HG03064 (cell line): ENCODE data around the gene ATP8A1.

Experiments used
- ATAC-seq: cut with Tn5 transposase; IDR thresholded peaks from one replicate; pipeline ENCODE4 v1.9.1; 2021; ENCODE audit warnings: low read depth; ENCODE audit not compliant: unreplicated experiment

The ATP8A1 gene

GRCh38 chr4:42628740-42629139, 28.2 kb downstream of the ATP8A1 start:
- ATAC-seq, result no peak

- peak; percentile 95 for ATAC-seq
These were observed 28.8 kb downstream of the ATP8A1 start for GRCh38 chr4:42627885-42628646.

- ATAC-seq, result no peak
These were observed 30.2 kb downstream of the ATP8A1 start for GRCh38 chr4:42626629-42627146.

DNA sequence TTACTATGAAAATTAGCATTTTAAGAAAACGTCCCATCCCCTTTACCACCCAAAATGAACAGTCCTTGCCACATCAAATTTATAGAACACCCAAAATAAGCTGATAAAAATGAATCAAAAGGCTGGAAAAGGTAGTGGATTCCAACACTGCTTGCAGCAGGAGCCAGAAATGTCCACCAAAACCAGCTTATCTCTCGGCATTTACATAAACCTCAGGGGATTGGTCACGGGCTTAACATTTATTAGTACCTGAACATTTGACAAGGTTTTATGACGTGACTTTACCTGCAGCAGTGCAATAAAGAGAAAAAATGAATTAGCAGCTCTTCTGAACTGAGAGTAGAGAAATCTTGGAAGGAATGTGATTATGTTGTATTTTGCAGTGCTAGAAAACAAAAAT, 31.6 kb downstream of the ATP8A1 start:
- ATAC-seq, result no peak

DNA sequence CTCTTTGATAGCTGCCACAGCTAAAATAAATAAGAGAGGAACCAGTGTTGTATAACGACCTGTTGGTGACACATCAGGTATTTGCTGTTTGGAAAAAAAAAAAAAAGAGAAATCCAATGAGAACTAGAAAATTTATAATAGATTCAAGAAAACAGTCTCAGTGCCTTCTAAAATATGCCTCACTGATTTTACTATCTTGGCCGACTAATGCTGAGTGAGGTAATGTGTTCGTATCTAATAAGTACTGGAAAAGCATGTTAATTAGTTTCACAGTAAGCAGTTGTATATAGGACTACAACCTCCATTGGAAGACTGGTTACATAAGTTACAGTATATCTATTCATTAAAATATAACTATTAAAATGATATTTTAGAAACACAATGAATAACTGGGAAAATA, 32.4 kb downstream of the ATP8A1 start:
- ATAC-seq, result no peak

DNA sequence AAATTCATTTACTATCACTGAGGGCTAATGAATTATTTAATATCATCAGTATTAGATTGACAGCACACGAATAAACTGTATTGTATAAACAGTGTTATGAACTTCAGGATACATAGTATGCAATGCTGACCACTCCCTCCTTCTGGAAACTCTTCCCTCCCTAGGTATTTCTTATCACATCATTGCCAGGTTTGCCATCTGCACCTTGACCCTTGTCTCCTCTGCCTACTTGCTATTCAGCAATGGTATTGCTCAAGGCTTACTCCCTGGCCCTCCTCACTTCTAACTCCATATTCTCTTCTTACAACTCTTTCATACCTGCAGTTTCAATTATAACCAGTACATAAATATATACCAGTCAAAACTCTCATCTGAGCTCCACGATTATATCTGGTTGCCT, 38.9 kb downstream of the ATP8A1 start:
- no peak for ATAC-seq

DNA sequence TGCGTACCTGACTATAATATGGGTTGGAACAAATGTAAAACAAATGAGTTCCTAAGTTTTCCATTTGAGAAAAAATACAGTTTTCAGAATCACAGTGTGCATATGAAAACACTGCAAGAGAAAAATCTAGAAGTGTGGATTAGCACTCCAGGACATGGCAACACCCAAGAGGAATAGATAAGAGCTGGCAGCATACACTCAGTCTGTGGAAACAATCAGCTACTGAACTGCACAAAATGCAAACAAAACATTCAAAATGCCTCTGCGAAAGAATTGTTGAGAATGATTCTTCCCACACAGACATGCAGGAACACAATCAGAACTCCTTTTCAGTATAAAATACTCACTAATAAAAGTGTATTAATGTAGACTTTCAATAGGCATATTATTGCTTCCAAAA, 39.9 kb downstream of the ATP8A1 start:
- no peak for ATAC-seq

DNA sequence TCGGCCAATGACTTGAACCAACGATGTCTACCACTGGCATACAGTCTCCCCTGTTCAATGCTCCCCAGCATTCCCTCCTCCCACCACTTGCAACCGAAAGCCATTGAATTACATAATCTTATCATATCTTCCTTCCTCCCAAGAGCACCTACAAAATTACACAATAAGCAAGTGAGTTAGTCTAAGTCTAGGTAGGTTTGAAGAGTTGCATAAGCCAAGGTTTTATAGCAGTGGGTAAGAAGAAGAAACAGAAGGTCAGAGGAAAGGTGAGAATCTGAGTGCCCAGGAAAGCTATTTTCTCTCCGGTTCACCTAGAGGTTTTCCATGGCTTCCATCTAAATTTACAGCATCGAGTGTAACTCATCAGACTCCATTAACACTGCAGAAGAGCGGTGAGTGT, 40.3 kb downstream of the ATP8A1 start:
- ATAC-seq, result no peak

DNA sequence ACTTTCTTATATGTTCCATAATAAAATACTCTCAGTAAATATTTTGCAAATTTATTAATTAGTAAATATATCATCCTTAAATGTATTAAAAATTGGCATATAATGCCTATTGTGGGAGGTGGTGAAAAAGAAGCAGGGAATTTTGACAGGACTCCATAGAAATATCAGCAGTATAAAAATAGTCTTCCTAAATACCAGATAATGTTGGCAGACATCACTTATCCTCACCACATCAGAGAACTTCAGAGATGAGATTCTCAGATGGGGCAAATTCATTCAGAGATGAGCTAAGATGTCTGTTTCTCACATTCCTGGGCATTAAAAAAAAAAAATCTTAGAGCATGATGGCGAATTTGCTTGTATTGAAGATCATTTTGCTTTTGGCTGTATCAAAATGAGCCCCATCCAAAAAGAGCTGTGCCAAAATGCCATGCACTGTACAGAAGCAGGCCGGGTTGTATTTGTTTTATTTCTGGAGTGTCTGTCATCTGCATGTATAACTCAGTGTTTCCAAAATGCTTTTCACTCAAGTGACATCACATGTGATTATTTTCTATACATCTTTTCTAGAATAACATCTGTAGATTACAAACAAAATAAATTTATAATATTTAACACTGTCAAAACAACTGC, 41.7 kb downstream of the ATP8A1 start:
- no peak for ATAC-seq

- ATAC-seq, result no peak
These were observed 44.0 kb downstream of the ATP8A1 start for GRCh38 chr4:42612898-42613297.

DNA sequence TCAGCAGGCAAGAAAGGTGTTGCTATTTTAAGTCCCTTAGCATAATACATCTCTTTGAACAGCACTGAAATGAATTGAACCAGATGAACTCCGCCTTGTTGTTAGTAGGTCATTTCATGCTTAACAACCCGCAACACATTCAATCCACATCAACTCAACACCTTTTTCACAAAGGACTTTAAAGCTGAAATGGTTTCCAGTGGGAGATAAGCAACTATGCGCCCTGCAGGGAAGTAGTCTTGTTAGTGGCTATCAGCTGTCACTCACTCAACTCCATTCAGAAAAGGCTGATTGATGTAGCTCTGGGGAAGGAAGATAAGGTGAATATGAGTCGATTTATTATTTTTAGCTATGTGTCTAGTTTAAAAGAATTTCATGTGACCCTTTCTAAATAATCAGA, 46.0 kb downstream of the ATP8A1 start:
- no peak for ATAC-seq

GRCh38 chr4:42609051-42609450, 47.9 kb downstream of the ATP8A1 start:
- no peak for ATAC-seq

- no peak for ATAC-seq
These were observed 48.4 kb downstream of the ATP8A1 start for GRCh38 chr4:42608551-42608950.

GRCh38 chr4:42607011-42607726, 49.7 kb downstream of the ATP8A1 start:
- no peak for ATAC-seq

DNA sequence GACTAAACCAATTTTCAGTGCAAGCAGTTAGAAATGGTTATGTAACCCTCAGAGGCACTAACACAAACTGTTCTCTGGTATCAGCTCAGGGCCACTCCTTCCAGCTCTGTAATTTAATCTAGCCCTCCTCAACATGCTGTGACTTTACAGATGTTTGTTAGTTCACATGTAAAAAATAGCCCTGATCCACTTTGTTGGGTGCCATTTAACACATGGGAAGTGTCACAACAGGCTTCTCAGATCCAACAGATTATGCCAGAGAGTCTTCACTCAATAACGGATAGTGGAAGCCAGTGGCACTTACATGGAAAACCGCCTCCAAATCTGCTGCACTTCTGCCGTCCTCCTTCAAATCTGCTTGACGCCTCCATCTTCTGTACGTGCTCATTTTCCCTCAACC, 51.6 kb downstream of the ATP8A1 start:
- no peak for ATAC-seq

DNA sequence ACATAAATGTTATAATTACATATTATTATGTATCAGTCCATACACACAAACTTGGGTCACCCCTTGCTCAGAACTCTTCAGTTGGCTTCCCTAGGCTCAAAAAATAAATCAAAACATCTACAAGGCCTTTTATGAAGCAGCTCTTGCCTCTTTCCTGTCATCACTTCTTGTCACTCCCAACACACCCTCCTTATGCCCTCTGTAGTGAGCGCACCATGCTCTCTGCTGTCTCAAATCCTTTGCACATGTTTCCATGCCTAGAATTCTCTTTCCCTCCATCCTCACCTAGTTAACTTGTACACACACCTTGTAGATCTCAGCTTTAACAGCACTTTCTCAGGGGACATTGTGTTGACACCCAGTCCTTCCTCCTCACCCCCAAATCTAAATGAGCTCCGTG, 53.0 kb downstream of the ATP8A1 start:
- ATAC-seq, result no peak

GRCh38 chr4:42600578-42600977, 56.3 kb downstream of the ATP8A1 start:
- ATAC-seq, result no peak

GRCh38 chr4:42596918-42597317, 60.0 kb downstream of the ATP8A1 start:
- ATAC-seq, result peak; percentile 67

DNA sequence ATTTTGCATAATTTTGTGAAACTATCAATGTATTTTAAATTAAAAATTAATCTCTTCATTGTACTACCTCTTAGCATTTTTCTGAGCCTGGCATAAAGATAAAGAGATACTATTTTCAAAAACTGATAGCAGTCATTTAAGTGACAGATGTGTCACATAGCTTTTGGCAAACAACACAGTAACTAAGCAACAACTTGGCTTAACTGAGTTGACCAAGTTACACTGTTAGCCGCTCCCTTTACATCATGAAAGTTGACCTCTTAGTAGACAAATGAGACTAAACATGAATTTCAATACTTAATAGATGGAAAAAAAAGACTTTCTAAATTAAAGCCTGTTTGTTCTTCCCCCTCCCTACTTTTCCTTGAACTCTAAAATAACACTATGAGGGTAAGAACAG, 62.0 kb downstream of the ATP8A1 start:
- no peak for ATAC-seq

DNA sequence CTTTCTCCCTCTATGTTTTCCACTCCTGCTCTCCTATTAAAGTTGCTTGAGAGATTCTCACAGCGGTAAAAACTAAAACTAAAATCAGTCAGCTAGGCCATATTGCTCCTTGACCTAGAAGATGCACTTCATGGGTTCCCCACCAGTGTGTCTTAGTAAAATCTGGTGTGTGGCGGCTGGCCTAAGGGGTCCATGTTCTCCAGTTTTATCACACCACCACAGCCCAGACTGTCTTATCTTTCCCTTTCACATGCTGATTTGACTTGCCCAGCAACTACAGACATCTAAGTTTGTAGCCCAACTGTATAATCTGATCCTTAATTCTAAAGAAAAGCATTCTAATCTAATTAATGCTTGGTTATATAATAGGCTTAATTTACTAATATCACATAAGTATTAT, 68.0 kb downstream of the ATP8A1 start:
- no peak for ATAC-seq

DNA sequence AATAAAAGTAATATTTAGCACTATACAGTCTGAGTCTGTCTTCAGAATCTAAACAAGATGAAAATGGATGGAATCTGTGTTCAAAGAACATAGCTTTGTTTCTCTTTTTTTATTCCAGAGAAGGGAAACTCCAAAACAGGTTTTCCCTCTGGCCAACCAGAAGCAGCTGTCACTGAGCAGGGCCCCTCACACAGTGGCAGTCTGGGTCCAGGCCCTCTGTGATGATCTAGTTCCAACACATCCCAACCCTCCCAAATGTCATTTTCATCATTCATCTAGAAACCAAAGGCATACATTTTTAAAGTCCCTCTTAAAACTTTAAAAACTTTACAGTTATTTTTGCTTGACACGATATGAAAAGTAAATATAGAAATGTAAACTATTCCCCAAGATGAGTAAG, 70.1 kb downstream of the ATP8A1 start:
- no peak for ATAC-seq

DNA sequence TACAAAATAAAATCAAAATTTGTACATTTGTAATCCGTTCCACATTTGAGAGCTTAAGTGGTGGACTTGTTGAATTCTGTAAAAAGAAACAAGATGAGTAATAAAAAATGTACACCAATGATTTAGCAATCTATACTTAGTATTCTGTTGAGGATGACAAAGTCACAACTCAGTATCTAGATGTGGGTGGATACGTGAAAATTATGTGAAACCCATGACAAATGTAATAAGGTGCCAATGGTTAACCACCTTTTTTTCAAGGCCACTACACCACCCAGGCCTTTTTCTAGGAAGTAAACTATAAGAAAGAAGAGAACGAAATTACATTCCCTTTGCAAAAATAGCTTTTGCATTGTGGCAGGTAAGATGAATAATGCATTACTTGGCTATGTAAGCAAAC, 77.0 kb downstream of the ATP8A1 start:
- no peak for ATAC-seq
